Gastrocnemius medialis (tissue), 4 donors: ENCODE data around the gene BIK. TPM values are rescaled to one million over a fixed set of nuclear protein-coding genes. Genes with fewer than 3 reads are reported as not detected.

Source experiments
- ATAC-seq, 2 donors: fragments of 150-250 bp; one replicate each; pipeline ENCODE4 v1.9.1; 2016
- DNase-seq, 2 donors: peaks; one replicate each; pipeline ENCODE4 v3.0.0-alpha.2; 2019
- H3K27ac ChIP-seq, 4 donors: fragments of 200-600 bp; sonication (generic); 1 replicate in 1 of 4; 2 replicates in 3 of 4; pipeline ENCODE4 v1.5.1; 2016 to 2018; ENCODE audit warnings: mild to moderate bottlenecking in 2 of 4, moderate library complexity in 1 of 4
- H3K27me3 ChIP-seq, 3 donors: fragments of 200-600 bp; sonication (generic) in 2 of 3; 1 replicate in 1 of 3; 2 replicates in 2 of 3; pipeline versions ENCODE4 v1.5.1 to v1.6.0; 2016 to 2019; ENCODE audit warnings: mild to moderate bottlenecking in 1 of 3, moderate library complexity in 1 of 3
- H3K36me3 ChIP-seq, 2 donors: fragments of 200-600 bp; sonication (generic) in 1 of 2; one replicate each; pipeline ENCODE4 v1.5.1; 2017 to 2018
- H3K4me1 ChIP-seq, 2 donors: fragments of 200-600 bp; sonication (generic) in 1 of 2; one replicate each; pipeline ENCODE4 v1.5.1; 2016 to 2017; ENCODE audit warnings: mild to moderate bottlenecking in 2 of 2
- H3K4me3 ChIP-seq, 4 donors: fragments of 200-600 bp; sonication (generic) in 3 of 4; 1 replicate in 1 of 4; 2 replicates in 3 of 4; pipeline ENCODE4 v1.5.1; 2016 to 2019; ENCODE audit warnings: mild to moderate bottlenecking in 2 of 4
- H3K9me3 ChIP-seq, 3 donors: fragments of 200-600 bp; sonication (generic) in 2 of 3; 1 replicate in 1 of 3; 2 replicates in 2 of 3; pipeline ENCODE4 v1.5.1; 2016 to 2019
- CTCF ChIP-seq, 5 experiments: fragments of 450-650 bp in 3 of 5; fragments of 200-600 bp in 2 of 5; sonication (generic) in 2 of 5; IDR thresholded peaks in 4 of 5; conservative IDR thresholded peaks in 1 of 5; 1 replicate in 4 of 5; 2 replicates in 1 of 5; pipeline ENCODE4 v1.5.1; 2016 to 2019; ENCODE audit warnings: antibody characterized with exemption in 5 of 5, mild to moderate bottlenecking in 3 of 5, moderate library complexity in 3 of 5
- POLR2A ChIP-seq, 2 donors: fragments of 450-650 bp; IDR thresholded peaks; one replicate each; pipeline ENCODE4 v1.6.1; 2017; ENCODE audit warnings: antibody characterized with exemption in 2 of 2, mild to moderate bottlenecking in 2 of 2, moderate library complexity in 2 of 2
- in situ Hi-C, 4 donors: fragments of 200-750 bp; cut with MboI; loops; one replicate each; pipeline versions ENCODE4 v1.15.0 to v1.8.0; 2017; ENCODE audit warnings: low sequenced_read_pairs in 4 of 4
- intact Hi-C: fragments of 100-400 bp; cut with DNase I; formaldehyde crosslinking; loops from one replicate; pipeline ENCODE4 v1.15.1; 2023; ENCODE audit warnings: low total_unique reads
- total RNA-seq, 4 donors: library from RNA; depleted of rRNA; stranded (reverse); fragments of >200 nt; gene quantifications; one replicate each; pipeline versions ENCODE4 v1.1.0 to v1.2.3, GENCODE V29; 2016

BIK gene
- total RNA-seq, 4 donors from 2014 or later: not detected

GRCh38 chr22:43128928-43129424, 18.4 kb downstream of the BIK start:
- H3K27ac ChIP-seq: no peak overlapping the region
- TF ChIP-seq POLR2A (IDR thresholded peaks at IDR 0.05) (no peak), CTCF (IDR thresholded peaks at IDR 0.05 in 4 of 5, conservative IDR thresholded peaks at IDR 0.05 in 1 of 5) (no peak)
- H3K9me3 ChIP-seq: no peaks in the 10 kb centered on the region
- H3K4me1 ChIP-seq: no peaks in the 10 kb centered on the region
- in situ Hi-C loops (no loop called here), intact Hi-C loops (no loop called here)
- no peak overlapping the region for H3K4me3 ChIP-seq
- ATAC-seq (no peak), DNase-seq (no peak)
- H3K36me3 ChIP-seq: peaks cover 0 to 10% of the 10 kb centered on the region in 2 donors
- H3K27me3 ChIP-seq: no peaks in the 10 kb centered on the region

GRCh38 chr22:43129426-43130425, 19.2 kb downstream of the BIK start:
- peaks cover 0 to 17% of the 10 kb centered on the region in 2 donors for H3K36me3 ChIP-seq
- TF ChIP-seq POLR2A (IDR thresholded peaks at IDR 0.05) (no peak), CTCF (IDR thresholded peaks at IDR 0.05 in 4 of 5, conservative IDR thresholded peaks at IDR 0.05 in 1 of 5) (no peak)
- no peaks in the 10 kb centered on the region for H3K9me3 ChIP-seq
- no peaks in the 10 kb centered on the region for H3K4me1 ChIP-seq
- ATAC-seq: no peak
- intact Hi-C loops (no loop called here), in situ Hi-C loops (no loop called here)
- H3K4me3 ChIP-seq: no peak overlapping the region
- no peaks in the 10 kb centered on the region for H3K27me3 ChIP-seq
- DNase-seq: no peak
- no peak overlapping the region for H3K27ac ChIP-seq

GRCh38 chr22:43131773-43132501, 21.4 kb downstream of the BIK start:
- Histone ChIP-seq H3K36me3 (peaks cover 0 to 35% of the 10 kb centered on the region in 2 donors), H3K4me1 (no peaks in the 10 kb centered on the region), H3K4me3 (no peak overlapping the region), H3K9me3 (no peaks in the 10 kb centered on the region), H3K27ac (no peak overlapping the region), H3K27me3 (no peaks in the 10 kb centered on the region)
- TF ChIP-seq CTCF (IDR thresholded peaks at IDR 0.05 in 4 of 5, conservative IDR thresholded peaks at IDR 0.05 in 1 of 5) (no peak), POLR2A (IDR thresholded peaks at IDR 0.05) (no peak)
- in situ Hi-C loops: no loop called here
- no peak for DNase-seq
- ATAC-seq: no peak
- intact Hi-C loops: no loop called here

- intact Hi-C loops: no loop called here
- no peak overlapping the region for H3K27ac ChIP-seq
- no peak for DNase-seq
- no peak overlapping the region for H3K4me3 ChIP-seq
- ATAC-seq: no peak
- in situ Hi-C loops: no loop called here
- no peaks in the 10 kb centered on the region for H3K4me1 ChIP-seq
- H3K36me3 ChIP-seq: peaks cover 0 to 50% of the 10 kb centered on the region in 2 donors
- no peaks in the 10 kb centered on the region for H3K9me3 ChIP-seq
- TF ChIP-seq POLR2A (IDR thresholded peaks at IDR 0.05): no peak
- no peak for TF ChIP-seq CTCF (IDR thresholded peaks at IDR 0.05 in 4 of 5, conservative IDR thresholded peaks at IDR 0.05 in 1 of 5)
- no peaks in the 10 kb centered on the region for H3K27me3 ChIP-seq
Observed at GRCh38 chr22:43133401-43133800, 22.9 kb downstream of the BIK start.
